ENCODE results near the gene NKAP. TPM values are rescaled to one million over a fixed set of nuclear protein-coding genes. Genes with fewer than 3 reads are reported as not detected.

The NKAP gene
- total RNA-seq, 1 experiment from 2014 or later: 7.3 TPM

- no peak overlapping the region for H3K23ac ChIP-seq (ENCODE audit: insufficient read length, low read depth, low read length)
- H3K27ac ChIP-seq (ENCODE audit: insufficient read length, low read depth, low read length): no peak overlapping the region
- H2BK5ac ChIP-seq (ENCODE audit: insufficient read length, low read length): no peak overlapping the region
- H2BK120ac ChIP-seq (ENCODE audit: low read depth, low read length, poor library complexity, severe bottlenecking): no peak overlapping the region
- H4K20me1 ChIP-seq (ENCODE audit: control insufficient read depth, insufficient read depth, insufficient read length): no peaks in the 10 kb centered on the region
- Mint-ChIP-seq H3K27ac (no peak overlapping the region), H3K4me1 (peaks cover 0 to 4% of the 10 kb centered on the region in 2 experiments; a peak in 1 of 4 replicates), H3K9me3 (peaks cover 60 to 62% of the 10 kb centered on the region in 2 experiments), H3K36me3 (ENCODE audit: insufficient read depth in 1 of 3, low read depth in 3 of 3) (peaks cover 4 to 25% (median 13%) of the 10 kb centered on the region in 3 experiments; a peak in 6 of 7 replicates), H3K27me3 (ENCODE audit: low read depth) (no peaks in the 10 kb centered on the region; the same call in none of the 2 replicates), H3K4me3 (no peak overlapping the region)
- H3K4me2 ChIP-seq (ENCODE audit: insufficient read depth, insufficient read length, low read length): no peak overlapping the region
- H2AK5ac ChIP-seq (ENCODE audit: insufficient read length, low read length): no peak overlapping the region
- no peaks in the 10 kb centered on the region for H3K27me3 ChIP-seq (ENCODE audit: insufficient read depth, low read length)
- H3K4ac ChIP-seq (ENCODE audit: low read depth, low read length): no peak overlapping the region
- no peak overlapping the region for H3K14ac ChIP-seq (ENCODE audit: insufficient read depth, low read length)
- whole genome bisulfite sequencing (ENCODE audit: extremely low coverage, insufficient read length, low lambda C conversion rate): no CpG with 5 or more reads among the region's 5 CpGs
- TF ChIP-seq, protein P1, sequence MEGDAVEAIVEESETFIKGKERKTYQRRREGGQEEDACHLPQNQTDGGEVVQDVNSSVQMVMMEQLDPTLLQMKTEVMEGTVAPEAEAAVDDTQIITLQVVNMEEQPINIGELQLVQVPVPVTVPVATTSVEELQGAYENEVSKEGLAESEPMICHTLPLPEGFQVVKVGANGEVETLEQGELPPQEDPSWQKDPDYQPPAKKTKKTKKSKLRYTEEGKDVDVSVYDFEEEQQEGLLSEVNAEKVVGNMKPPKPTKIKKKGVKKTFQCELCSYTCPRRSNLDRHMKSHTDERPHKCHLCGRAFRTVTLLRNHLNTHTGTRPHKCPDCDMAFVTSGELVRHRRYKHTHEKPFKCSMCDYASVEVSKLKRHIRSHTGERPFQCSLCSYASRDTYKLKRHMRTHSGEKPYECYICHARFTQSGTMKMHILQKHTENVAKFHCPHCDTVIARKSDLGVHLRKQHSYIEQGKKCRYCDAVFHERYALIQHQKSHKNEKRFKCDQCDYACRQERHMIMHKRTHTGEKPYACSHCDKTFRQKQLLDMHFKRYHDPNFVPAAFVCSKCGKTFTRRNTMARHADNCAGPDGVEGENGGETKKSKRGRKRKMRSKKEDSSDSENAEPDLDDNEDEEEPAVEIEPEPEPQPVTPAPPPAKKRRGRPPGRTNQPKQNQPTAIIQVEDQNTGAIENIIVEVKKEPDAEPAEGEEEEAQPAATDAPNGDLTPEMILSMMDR (conservative IDR thresholded peaks at IDR 0.05): no peak
- H2AFZ ChIP-seq (ENCODE audit: low read length): no peak overlapping the region
- no peak overlapping the region for H3K9ac ChIP-seq (ENCODE audit: extremely low read depth, insufficient read length, low read length)
- no peaks in the 10 kb centered on the region for H3K79me1 ChIP-seq (ENCODE audit: insufficient read depth, low read depth, low read length, poor library complexity, severe bottlenecking)
- no peak overlapping the region for H4K8ac ChIP-seq (replicated peaks; ENCODE audit: insufficient read length, low read depth, low read length)
- no peaks in the 10 kb centered on the region for H3K79me2 ChIP-seq (ENCODE audit: insufficient read depth, low read length)
- no peaks in the 10 kb centered on the region for H3K23me2 ChIP-seq (ENCODE audit: insufficient read length, low read depth, low read length, poor library complexity, severe bottlenecking)
- no peak overlapping the region for H3T11ph ChIP-seq (ENCODE audit: low read length)
- no peak overlapping the region for H2BK20ac ChIP-seq (ENCODE audit: low read depth, low read length, poor library complexity, severe bottlenecking)
- no peak overlapping the region for H4K91ac ChIP-seq (ENCODE audit: insufficient read length, low read depth, low read length)
- no peak overlapping the region for H3K18ac ChIP-seq (ENCODE audit: insufficient read length, low read depth, low read length)
- H3K56ac ChIP-seq (ENCODE audit: insufficient read length, low read depth, low read length): no peak overlapping the region
- no peak overlapping the region for H4K5ac ChIP-seq (ENCODE audit: insufficient read length, low read depth, low read length)
- H3K4me1 ChIP-seq (ENCODE audit: insufficient read depth, low read length): no peaks in the 10 kb centered on the region
- no peak overlapping the region for H2BK15ac ChIP-seq (ENCODE audit: low read depth, low read length)
- no peak overlapping the region for H2BK12ac ChIP-seq (ENCODE audit: insufficient read length, low read depth, low read length)
- H3K9me3 ChIP-seq (ENCODE audit: control insufficient read depth, low read depth, low read length): peaks cover 16% of the 10 kb centered on the region
- DNase-seq: no peak
These were observed 63.5 kb downstream of the NKAP start for GRCh38 chrX:119880076-119880475.

Data from H9 (cell line).